ENCODE measurements around the gene SNAPC2.

SNAPC2 gene

DNA sequence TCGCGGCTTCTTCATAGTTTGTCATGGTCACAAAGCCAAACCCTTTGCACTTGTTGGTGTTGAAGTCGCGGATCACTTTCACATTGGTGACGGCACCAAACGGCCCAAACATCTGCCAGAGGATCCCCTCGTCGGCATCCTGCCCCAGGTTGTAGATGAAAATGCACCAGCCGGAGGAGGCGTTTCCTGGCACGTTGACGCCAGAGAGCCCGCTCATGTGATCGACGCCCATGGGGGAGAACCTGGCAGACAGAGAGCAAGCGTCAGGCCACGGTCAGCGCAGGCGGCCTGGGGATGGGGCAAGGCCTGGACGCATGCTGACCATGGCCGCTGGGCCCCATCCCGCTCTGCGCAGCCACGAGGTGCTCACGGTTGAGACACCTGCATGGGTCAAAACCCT is 43.4 kb downstream of the SNAPC2 start:
- no peaks in the 10 kb centered on the region for H3K79me2 ChIP-seq (ENCODE audit: low read length)
- H4K20me1 ChIP-seq (ENCODE audit: insufficient read depth, low read length), result no peaks in the 10 kb centered on the region
- H3K27me3 ChIP-seq (replicated peaks; ENCODE audit: insufficient read depth, low read length), result no peaks in the 10 kb centered on the region
- no peak overlapping the region for H3K4me3 ChIP-seq (ENCODE audit: low read length)
- peaks cover 6% of the 10 kb centered on the region; the same call in 1 of the 2 replicates for H3K36me3 ChIP-seq (replicated peaks; ENCODE audit: insufficient read depth, low read length)
- H2AFZ ChIP-seq (ENCODE audit: low read length), result no peak overlapping the region
- TF ChIP-seq EZH2 (optimal IDR thresholded peaks at IDR 0.05; ENCODE audit: low read depth, low read length), result no peak
- H3K27ac ChIP-seq (ENCODE audit: low read length), result no peak overlapping the region
- no peaks in the 10 kb centered on the region for H3F3A ChIP-seq (ENCODE audit: insufficient read depth, low read length)
- DNase-seq, result no peak
- no peak overlapping the region for H3K9ac ChIP-seq (ENCODE audit: low read length)
- no peaks in the 10 kb centered on the region for H3K4me1 ChIP-seq (ENCODE audit: low read length)
- H3K9me2 ChIP-seq (replicated peaks; ENCODE audit: insufficient read depth, low read length), result no peaks in the 10 kb centered on the region
- H3K9me3 ChIP-seq (replicated peaks; ENCODE audit: insufficient read depth, low read length), result no peaks in the 10 kb centered on the region
- H3K4me2 ChIP-seq (ENCODE audit: low read depth, low read length), result no peak overlapping the region

DNA sequence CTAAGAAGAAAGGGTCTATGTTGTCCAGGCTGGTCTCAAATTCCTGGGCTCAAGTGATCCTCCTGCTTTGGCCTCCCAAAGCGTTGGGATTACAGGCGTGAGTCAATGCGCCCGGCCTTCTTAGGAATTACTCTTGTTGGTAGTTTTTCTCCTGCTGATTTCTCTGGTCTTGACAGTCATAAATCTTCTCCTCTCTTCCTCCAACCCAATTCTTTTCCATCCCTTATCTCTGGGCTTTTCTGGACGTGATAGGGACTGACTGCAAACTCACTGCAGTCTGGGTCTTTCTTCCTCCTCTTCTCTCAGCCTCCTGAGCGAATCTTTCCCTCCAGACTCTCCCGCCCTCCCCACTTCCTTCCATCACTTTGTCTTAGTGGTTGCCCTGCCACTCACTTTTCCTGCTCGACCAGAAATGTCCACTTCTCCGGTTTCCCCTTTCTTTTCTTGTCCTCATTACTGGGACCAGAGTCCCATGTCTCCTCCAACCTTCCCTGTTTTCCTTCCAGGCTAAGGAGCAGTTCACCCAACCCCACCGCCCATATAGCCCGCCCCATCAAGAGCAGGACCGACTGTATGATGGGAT is 45.2 kb downstream of the SNAPC2 start:
- Histone ChIP-seq H3K27ac (ENCODE audit: low read length) (no peak overlapping the region), H3K9me2 (replicated peaks; ENCODE audit: insufficient read depth, low read length) (no peaks in the 10 kb centered on the region), H3K36me3 (replicated peaks; ENCODE audit: insufficient read depth, low read length) (peaks cover 9% of the 10 kb centered on the region), H3F3A (ENCODE audit: insufficient read depth, low read length) (no peaks in the 10 kb centered on the region), H3K79me2 (ENCODE audit: low read length) (0 out of 2 replicates have a peak, but pooled peaks cover 5% of the 10 kb centered on the region), H2AFZ (ENCODE audit: low read length) (no peak overlapping the region), H3K4me2 (ENCODE audit: low read depth, low read length) (no peak overlapping the region), H3K27me3 (replicated peaks; ENCODE audit: insufficient read depth, low read length) (no peaks in the 10 kb centered on the region), H3K9me3 (replicated peaks; ENCODE audit: insufficient read depth, low read length) (no peaks in the 10 kb centered on the region), H3K4me1 (ENCODE audit: low read length) (no peaks in the 10 kb centered on the region), H3K4me3 (ENCODE audit: low read length) (no peak overlapping the region), H3K9ac (ENCODE audit: low read length) (no peak overlapping the region), H4K20me1 (ENCODE audit: insufficient read depth, low read length) (no peaks in the 10 kb centered on the region)
- DNase-seq, result no peak
- no peak for TF ChIP-seq EZH2phosphoT487 (IDR thresholded peaks at IDR 0.05; ENCODE audit: low read length)

DNA sequence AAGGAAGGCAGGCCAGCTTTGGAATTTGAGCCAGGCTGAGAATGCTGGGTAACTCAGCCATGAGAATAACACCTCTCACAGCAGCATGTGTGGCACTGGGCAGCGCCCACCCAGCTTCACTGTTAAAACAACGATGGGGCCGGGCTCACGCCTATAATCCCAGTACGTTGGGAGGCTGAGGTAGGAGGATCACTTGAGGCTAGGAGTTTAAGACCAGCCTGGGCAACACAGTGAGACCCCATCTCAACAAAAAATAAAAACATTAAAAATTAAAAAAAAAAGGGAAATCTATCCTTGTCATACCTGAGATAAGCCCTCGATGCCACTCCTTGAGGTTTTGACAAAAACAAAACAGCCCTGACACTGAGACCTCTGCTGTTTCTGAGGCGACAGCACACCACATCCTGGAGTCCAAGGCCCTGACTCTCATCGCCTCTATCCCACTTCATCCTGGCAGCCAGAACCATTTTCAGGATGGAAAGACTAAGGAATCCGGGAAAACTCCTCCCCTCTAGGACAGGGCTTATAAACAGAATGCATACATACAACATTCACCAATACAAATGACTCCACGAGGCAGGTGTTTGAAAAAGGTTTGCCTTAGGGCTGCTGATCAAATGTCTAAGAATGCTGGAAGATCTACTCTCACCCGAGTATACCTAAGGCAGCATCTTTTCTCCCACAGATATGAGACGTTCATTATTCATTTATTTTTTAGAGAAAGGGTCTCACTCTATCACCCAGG is 46.0 kb downstream of the SNAPC2 start:
- no peak for DNase-seq
- Histone ChIP-seq H3K27ac (ENCODE audit: low read length) (no peak overlapping the region), H3K9me2 (replicated peaks; ENCODE audit: insufficient read depth, low read length) (no peaks in the 10 kb centered on the region), H3K9ac (ENCODE audit: low read length) (no peak overlapping the region), H3K27me3 (replicated peaks; ENCODE audit: insufficient read depth, low read length) (no peaks in the 10 kb centered on the region), H3F3A (ENCODE audit: insufficient read depth, low read length) (no peaks in the 10 kb centered on the region), H3K36me3 (replicated peaks; ENCODE audit: insufficient read depth, low read length) (peaks cover 9% of the 10 kb centered on the region), H3K9me3 (replicated peaks; ENCODE audit: insufficient read depth, low read length) (no peaks in the 10 kb centered on the region), H3K79me2 (ENCODE audit: low read length) (0 out of 2 replicates have a peak, but pooled peaks cover 5% of the 10 kb centered on the region), H4K20me1 (ENCODE audit: insufficient read depth, low read length) (no peaks in the 10 kb centered on the region; the same call in 1 of the 2 replicates), H2AFZ (ENCODE audit: low read length) (no peak overlapping the region), H3K4me2 (ENCODE audit: low read depth, low read length) (no peak overlapping the region), H3K4me1 (ENCODE audit: low read length) (no peaks in the 10 kb centered on the region), H3K4me3 (ENCODE audit: low read length) (no peak overlapping the region)
- TF ChIP-seq, protein P1, sequence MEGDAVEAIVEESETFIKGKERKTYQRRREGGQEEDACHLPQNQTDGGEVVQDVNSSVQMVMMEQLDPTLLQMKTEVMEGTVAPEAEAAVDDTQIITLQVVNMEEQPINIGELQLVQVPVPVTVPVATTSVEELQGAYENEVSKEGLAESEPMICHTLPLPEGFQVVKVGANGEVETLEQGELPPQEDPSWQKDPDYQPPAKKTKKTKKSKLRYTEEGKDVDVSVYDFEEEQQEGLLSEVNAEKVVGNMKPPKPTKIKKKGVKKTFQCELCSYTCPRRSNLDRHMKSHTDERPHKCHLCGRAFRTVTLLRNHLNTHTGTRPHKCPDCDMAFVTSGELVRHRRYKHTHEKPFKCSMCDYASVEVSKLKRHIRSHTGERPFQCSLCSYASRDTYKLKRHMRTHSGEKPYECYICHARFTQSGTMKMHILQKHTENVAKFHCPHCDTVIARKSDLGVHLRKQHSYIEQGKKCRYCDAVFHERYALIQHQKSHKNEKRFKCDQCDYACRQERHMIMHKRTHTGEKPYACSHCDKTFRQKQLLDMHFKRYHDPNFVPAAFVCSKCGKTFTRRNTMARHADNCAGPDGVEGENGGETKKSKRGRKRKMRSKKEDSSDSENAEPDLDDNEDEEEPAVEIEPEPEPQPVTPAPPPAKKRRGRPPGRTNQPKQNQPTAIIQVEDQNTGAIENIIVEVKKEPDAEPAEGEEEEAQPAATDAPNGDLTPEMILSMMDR (IDR thresholded peaks at IDR 0.05; ENCODE audit: low read length), result no peak
- TF ChIP-seq EZH2phosphoT487 (IDR thresholded peaks at IDR 0.05; ENCODE audit: low read length), result no peak
- no peak for TF ChIP-seq EZH2 (optimal IDR thresholded peaks at IDR 0.05; ENCODE audit: low read depth, low read length)

DNA sequence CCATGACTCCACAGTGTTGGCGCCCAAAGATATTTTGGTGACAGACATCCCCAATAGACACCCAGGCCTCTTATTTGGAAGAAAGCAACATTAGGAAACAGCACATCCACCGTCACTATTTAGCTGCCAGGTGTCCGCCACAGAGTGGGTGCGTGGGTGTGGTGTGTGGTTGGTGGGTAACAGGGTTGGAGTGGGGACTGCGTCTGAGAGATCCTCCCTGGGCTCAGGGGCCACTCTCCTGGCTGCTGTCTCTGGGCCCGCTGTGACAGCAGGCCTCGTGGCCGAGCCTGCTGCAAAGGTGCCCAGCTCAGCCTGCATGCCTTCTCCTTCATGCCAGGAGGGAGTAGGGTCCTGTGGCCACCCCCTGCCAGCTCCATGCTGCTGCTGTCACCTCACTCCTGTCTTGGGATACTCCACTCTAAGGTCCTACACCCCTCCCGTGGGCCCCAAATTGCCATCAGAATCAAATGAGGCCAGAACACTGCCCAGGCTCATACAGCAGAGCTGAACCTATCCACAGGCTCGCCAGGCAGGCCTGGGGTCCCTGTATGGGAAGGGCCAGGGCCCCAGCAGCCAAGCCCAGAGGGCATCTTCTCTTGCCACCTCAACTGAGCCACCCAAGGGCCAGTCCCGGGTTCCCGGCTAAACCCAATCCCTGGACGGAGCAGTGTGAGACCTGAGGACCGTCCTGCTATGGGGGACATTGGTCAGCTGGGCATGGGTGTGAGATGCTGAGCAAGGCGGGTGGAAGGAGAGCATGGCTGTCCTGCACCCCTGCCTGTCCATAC is 48.1 kb downstream of the SNAPC2 start:
- H3K9me2 ChIP-seq (replicated peaks; ENCODE audit: insufficient read depth, low read length), result no peaks in the 10 kb centered on the region
- H2AFZ ChIP-seq (ENCODE audit: low read length), result no peak overlapping the region
- peaks cover 9% of the 10 kb centered on the region for H3K36me3 ChIP-seq (replicated peaks; ENCODE audit: insufficient read depth, low read length)
- no peak overlapping the region for H3K4me3 ChIP-seq (ENCODE audit: low read length)
- H3K79me2 ChIP-seq (ENCODE audit: low read length), result 0 out of 2 replicates have a peak, but pooled peaks cover 5% of the 10 kb centered on the region
- no peaks in the 10 kb centered on the region for H3F3A ChIP-seq (ENCODE audit: insufficient read depth, low read length)
- DNase-seq, result no peak
- no peaks in the 10 kb centered on the region for H3K9me3 ChIP-seq (replicated peaks; ENCODE audit: insufficient read depth, low read length)
- no peaks in the 10 kb centered on the region for H3K4me1 ChIP-seq (ENCODE audit: low read length)
- H3K4me2 ChIP-seq (ENCODE audit: low read depth, low read length), result no peak overlapping the region
- no peaks in the 10 kb centered on the region; the same call in 1 of the 2 replicates for H4K20me1 ChIP-seq (ENCODE audit: insufficient read depth, low read length)
- H3K27ac ChIP-seq (ENCODE audit: low read length), result no peak overlapping the region
- no peak overlapping the region for H3K9ac ChIP-seq (ENCODE audit: low read length)
- TF ChIP-seq, protein P1 (IDR thresholded peaks at IDR 0.05; ENCODE audit: low read length), result no peak
- TF ChIP-seq EZH2 (optimal IDR thresholded peaks at IDR 0.05; ENCODE audit: low read depth, low read length), result no peak
- TF ChIP-seq EZH2phosphoT487 (IDR thresholded peaks at IDR 0.05; ENCODE audit: low read length), result no peak
- H3K27me3 ChIP-seq (replicated peaks; ENCODE audit: insufficient read depth, low read length), result no peaks in the 10 kb centered on the region
